DOHH2 (cell line): ENCODE results near the gene TIAL1.

Experiments
- H3F3A ChIP-seq: fragments of 200-600 bp; sonication (generic), shearing (Covaris generic); 2 replicates; pipeline ENCODE4 v1.6.0; 2016; ENCODE audit warnings: antibody characterized with exemption, mild to moderate bottlenecking; ENCODE audit not compliant: control insufficient read depth, insufficient read depth
- H3K27ac ChIP-seq: fragments of 200-600 bp; sonication (generic); 2 replicates; pipeline ENCODE4 v1.5.1; 2014; ENCODE audit warnings: low read depth, mild to moderate bottlenecking, low read length, moderate library complexity
- H3K27me3 ChIP-seq: fragments of 200-600 bp; sonication (generic); 2 replicates; pipeline ENCODE4 v1.6.1; 2014; ENCODE audit warnings: mild to moderate bottlenecking, low read length, mixed read lengths; ENCODE audit not compliant: control insufficient read depth
- H3K36me3 ChIP-seq: fragments of 200-600 bp; sonication (generic); 2 replicates; pipeline ENCODE4 v1.6.1; 2014; ENCODE audit warnings: mild to moderate bottlenecking, low read length, moderate library complexity, mixed read lengths; ENCODE audit not compliant: control insufficient read depth
- H3K4me1 ChIP-seq: fragments of 200-600 bp; sonication (generic); 2 replicates; pipeline ENCODE4 v1.6.1; 2014; ENCODE audit warnings: mild to moderate bottlenecking, low read length, mixed read lengths; ENCODE audit not compliant: control insufficient read depth
- H3K4me2 ChIP-seq: fragments of 200-600 bp; sonication (generic); 2 replicates; pipeline ENCODE4 v1.6.0; 2014; ENCODE audit warnings: mild to moderate bottlenecking, low read length, moderate library complexity
- H3K4me3 ChIP-seq: fragments of 200-600 bp; sonication (generic); 2 replicates; pipeline ENCODE4 v1.5.1; 2014; ENCODE audit warnings: mild to moderate bottlenecking, low read length, mixed read lengths
- H3K79me2 ChIP-seq: fragments of 200-600 bp; sonication (generic); 2 replicates; pipeline ENCODE4 v1.6.1; 2014; ENCODE audit warnings: mild to moderate bottlenecking, low read length, mixed read lengths; ENCODE audit not compliant: control insufficient read depth
- H3K9me2 ChIP-seq: fragments of 200-600 bp; sonication (generic); replicated peaks from 2 replicates; pipeline ENCODE4 v1.6.1; 2014; ENCODE audit warnings: mild to moderate bottlenecking, low read length, mixed read lengths; ENCODE audit not compliant: control insufficient read depth
- H3K9me3 ChIP-seq: fragments of 200-600 bp; sonication (generic); 2 replicates; pipeline ENCODE4 v1.6.1; 2014; ENCODE audit warnings: antibody characterized with exemption, low read length, mixed read lengths; ENCODE audit not compliant: control insufficient read depth, insufficient read depth
- H4K20me1 ChIP-seq: fragments of 200-600 bp; sonication (generic); 2 replicates; pipeline ENCODE4 v1.6.0; 2014; ENCODE audit warnings: low read depth, mild to moderate bottlenecking, antibody characterized with exemption, low read length, moderate library complexity; ENCODE audit not compliant: control insufficient read depth, insufficient read depth
- EZH2phosphoT487 ChIP-seq: fragments of 200-600 bp; sonication (generic); IDR thresholded peaks from 2 replicates; pipeline ENCODE4 v1.6.1; 2017; ENCODE audit warnings: borderline replicate concordance, mild to moderate bottlenecking, antibody characterized with exemption, low read length, moderate library complexity, mixed read lengths
- TF ChIP-seq, protein P1 (sequence below): fragments of 200-600 bp; sonication (generic); IDR thresholded peaks from one replicate; pipeline ENCODE4 v1.5.1; 2014; ENCODE audit warnings: antibody characterized with exemption, mild to moderate bottlenecking, low read depth, low read length; ENCODE audit not compliant: poor library complexity, severe bottlenecking

Gene TIAL1

DNA sequence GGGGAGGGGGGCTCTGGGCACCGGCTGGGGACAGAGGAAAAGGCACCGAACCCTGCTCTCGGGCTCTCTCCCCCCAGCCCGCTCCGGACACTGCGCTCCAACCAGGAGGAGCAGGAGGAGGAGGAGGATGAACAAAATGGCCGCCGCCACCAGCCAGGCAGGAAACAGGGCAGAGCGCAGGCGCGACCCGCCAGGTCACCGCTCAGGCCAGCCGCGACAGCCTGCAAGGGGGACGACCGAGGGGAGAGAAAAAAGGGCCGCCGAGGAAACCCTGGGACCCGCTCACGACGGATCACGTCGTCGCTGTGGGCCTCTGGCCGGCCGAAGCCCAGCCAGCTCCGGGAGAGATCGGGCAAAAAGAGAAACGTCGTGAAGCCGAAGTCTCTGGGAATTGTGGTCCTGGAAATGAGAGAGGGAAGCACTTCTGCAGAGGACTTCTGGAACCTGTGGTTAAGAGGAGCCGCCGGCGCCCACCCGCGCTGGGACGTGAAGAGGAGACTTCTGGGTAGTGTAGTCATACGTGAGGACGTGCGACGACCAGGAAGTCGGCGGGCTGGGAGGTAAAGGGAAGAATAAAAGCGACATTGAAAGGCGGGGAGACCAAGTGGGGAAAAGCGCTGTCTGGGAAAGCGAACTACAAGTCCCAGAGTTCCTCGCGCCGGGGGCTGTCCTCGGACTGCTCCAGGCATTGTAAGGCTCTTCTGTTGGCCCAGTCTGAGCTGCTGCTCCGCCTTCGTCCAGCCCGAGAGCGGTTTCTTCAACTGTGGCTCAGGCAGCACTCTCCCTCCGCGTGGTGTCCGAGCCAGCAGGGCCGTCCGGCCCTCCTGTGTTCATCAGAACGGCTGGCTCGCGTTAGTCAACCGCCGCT lies at the start of gene TIAL1:
TSS of gene TIAL1 (minus strand) at position 428 of the 868 bp plus-strand sequence. CDS start 499 bp downstream, outside the sequence.
- Histone ChIP-seq H3K4me3 (peak within 1 kb of the TSS; percentile 88), H3K9me3 (no peaks in the 10 kb centered on the region), H3K36me3 (peaks cover 44% of the 10 kb centered on the region), H3K79me2 (peaks cover 65% of the 10 kb centered on the region), H3K4me2 (peak within 1 kb of the TSS; percentile 96), H3K9me2 (no peaks in the 10 kb centered on the region), H3F3A (peaks cover 3% of the 10 kb centered on the region), H3K27ac (peak within 1 kb of the TSS; percentile 81), H4K20me1 (peaks cover 31% of the 10 kb centered on the region), H3K27me3 (no peaks in the 10 kb centered on the region), H3K4me1 (peaks cover 49% of the 10 kb centered on the region)
- TF ChIP-seq EZH2phosphoT487, result no peak
- TF ChIP-seq, protein P1, sequence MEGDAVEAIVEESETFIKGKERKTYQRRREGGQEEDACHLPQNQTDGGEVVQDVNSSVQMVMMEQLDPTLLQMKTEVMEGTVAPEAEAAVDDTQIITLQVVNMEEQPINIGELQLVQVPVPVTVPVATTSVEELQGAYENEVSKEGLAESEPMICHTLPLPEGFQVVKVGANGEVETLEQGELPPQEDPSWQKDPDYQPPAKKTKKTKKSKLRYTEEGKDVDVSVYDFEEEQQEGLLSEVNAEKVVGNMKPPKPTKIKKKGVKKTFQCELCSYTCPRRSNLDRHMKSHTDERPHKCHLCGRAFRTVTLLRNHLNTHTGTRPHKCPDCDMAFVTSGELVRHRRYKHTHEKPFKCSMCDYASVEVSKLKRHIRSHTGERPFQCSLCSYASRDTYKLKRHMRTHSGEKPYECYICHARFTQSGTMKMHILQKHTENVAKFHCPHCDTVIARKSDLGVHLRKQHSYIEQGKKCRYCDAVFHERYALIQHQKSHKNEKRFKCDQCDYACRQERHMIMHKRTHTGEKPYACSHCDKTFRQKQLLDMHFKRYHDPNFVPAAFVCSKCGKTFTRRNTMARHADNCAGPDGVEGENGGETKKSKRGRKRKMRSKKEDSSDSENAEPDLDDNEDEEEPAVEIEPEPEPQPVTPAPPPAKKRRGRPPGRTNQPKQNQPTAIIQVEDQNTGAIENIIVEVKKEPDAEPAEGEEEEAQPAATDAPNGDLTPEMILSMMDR, result no peak

DNA sequence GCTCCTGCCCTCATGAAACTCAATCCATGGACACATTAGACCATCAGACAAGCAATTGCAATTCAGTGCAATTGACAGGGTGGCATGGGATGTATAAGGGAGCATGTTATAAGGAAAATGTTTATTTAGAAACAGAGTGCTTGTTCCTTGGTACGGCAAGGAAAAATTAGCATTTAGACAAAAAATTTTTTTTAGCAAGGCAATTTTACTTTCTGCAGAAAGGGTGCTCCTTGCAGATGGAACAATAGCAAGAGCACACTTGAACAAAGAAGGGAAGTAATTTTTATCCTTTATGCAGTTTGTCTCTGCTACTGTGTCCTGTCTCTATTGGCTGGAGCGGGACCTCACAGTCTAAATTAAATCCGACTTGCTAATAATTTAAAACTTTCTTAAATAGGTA lies 48.2 kb upstream of the TIAL1 start:
- Histone ChIP-seq H4K20me1 (no peaks in the 10 kb centered on the region), H3K9me2 (no peaks in the 10 kb centered on the region), H3K79me2 (no peaks in the 10 kb centered on the region), H3K4me3 (no peak overlapping the region), H3K27me3 (peaks cover 3% of the 10 kb centered on the region; the same call in 1 of the 2 replicates), H3K36me3 (no peaks in the 10 kb centered on the region), H3F3A (no peaks in the 10 kb centered on the region), H3K4me2 (no peak overlapping the region), H3K27ac (no peak overlapping the region), H3K9me3 (peaks cover 4% of the 10 kb centered on the region; the same call in 1 of the 2 replicates), H3K4me1 (peaks cover 4% of the 10 kb centered on the region)
- TF ChIP-seq, protein P1, result no peak
- TF ChIP-seq EZH2phosphoT487, result no peak

DNA sequence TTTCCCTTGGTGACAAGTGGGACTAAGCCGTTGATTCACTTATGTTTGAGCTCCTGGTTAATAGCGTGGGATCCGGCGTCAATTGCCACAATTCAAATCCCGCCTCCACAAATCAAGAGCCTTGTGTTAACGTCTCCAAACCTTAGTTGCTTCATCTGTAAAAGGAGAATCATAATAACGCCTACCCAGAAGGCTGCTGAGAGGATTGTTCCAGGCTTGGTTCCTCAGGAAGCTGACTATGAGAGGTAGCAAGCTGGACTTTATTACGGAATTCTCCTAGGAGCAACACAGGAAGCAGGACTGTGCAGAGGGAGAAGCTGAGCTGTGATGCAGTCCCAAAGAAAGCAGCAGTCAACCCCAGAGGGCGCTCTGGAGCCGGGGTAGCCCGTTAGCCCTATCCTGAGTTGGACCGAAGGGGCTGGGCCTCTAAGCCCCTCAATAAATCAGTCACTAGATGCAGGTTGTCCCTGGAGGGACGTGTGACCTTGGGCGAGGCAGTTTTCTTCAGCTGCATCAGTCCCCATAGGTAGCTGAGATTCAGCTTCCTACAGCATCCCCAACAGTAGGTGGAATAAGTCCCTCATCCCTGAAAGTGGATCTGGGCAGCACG lies 47.5 kb upstream of the TIAL1 start:
- Histone ChIP-seq H3K27me3 (peaks cover 3% of the 10 kb centered on the region; the same call in 1 of the 2 replicates), H3K4me2 (no peak overlapping the region), H3K4me3 (no peak overlapping the region), H3K9me2 (no peaks in the 10 kb centered on the region), H3F3A (no peaks in the 10 kb centered on the region), H3K36me3 (no peaks in the 10 kb centered on the region), H3K27ac (no peak overlapping the region), H3K4me1 (no peaks in the 10 kb centered on the region), H4K20me1 (no peaks in the 10 kb centered on the region), H3K79me2 (no peaks in the 10 kb centered on the region), H3K9me3 (peaks cover 4% of the 10 kb centered on the region; the same call in 1 of the 2 replicates)
- TF ChIP-seq, protein P1, result peak; percentile 32
- no peak for TF ChIP-seq EZH2phosphoT487
